ENCODE results near the gene ZNF550.
A peak's percentile ranks its signal among the peaks of the same experiment; 100 is the strongest.
"Not testable (repeated sequence)": the region's sequence is repeated elsewhere in the genome, so short reads cannot be mapped to it uniquely, and the experiment has no call there.

The ZNF550 gene

GRCh38 chr19:57527136-57527881, 32.4 kb downstream of the ZNF550 start, which contains the start of gene ZNF549:
TSS of gene ZNF549 (plus strand) at chr19:57527356. CDS start at chr19:57527574, 218 bp downstream.
- peak; percentile 94 for DNase-seq

- DNase-seq = not testable (repeated sequence)
Observed at GRCh38 chr19:57518021-57518420, 41.6 kb downstream of the ZNF550 start.

- DNase-seq = no peak
Observed at GRCh38 chr19:57515255-57515654, 44.4 kb downstream of the ZNF550 start.

GRCh38 chr19:57512845-57513244, 46.8 kb downstream of the ZNF550 start:
- DNase-seq = no peak

GRCh38 chr19:57511484-57511883, 48.2 kb downstream of the ZNF550 start:
- DNase-seq = no peak

GRCh38 chr19:57506163-57506562, 53.5 kb downstream of the ZNF550 start:
- DNase-seq = no peak

- DNase-seq = not testable (repeated sequence)
Observed at GRCh38 chr19:57500400-57500799, 59.3 kb downstream of the ZNF550 start.

GRCh38 chr19:57499680-57500395, 59.8 kb downstream of the ZNF550 start, which contains the start of gene ZNF773:
TSS of gene ZNF773 (plus strand) at chr19:57499938. CDS start at chr19:57500081, 143 bp downstream.
- DNase-seq = peak; percentile 95

- not testable (repeated sequence) for DNase-seq
Observed at GRCh38 chr19:57499332-57499679, 60.4 kb downstream of the ZNF550 start.

- not testable (repeated sequence) for DNase-seq
Observed at GRCh38 chr19:57488299-57488644, 71.4 kb downstream of the ZNF550 start.

- peak; percentile 96 for DNase-seq
Observed at GRCh38 chr19:57487477-57488298, 72.0 kb downstream of the ZNF550 start, which contains the start of gene ZNF419. TSS of gene ZNF419 (plus strand) at chr19:57487750. CDS start at chr19:57487951, 201 bp downstream.

All from NCI-H146 (cell line).